Loucy (cell line): ENCODE measurements around the gene CYP27A1.

ENCODE experiments used
- CTCF ChIP-seq: fragments of 200-600 bp; sonication (generic); conservative IDR thresholded peaks from 2 replicates; pipeline ENCODE4 v1.5.1; 2014; ENCODE audit warnings: mild to moderate bottlenecking, antibody characterized with exemption, low read length
- EZH2phosphoT487 ChIP-seq: fragments of 200-600 bp; IDR thresholded peaks from 2 replicates; pipeline ENCODE4 v1.6.1; 2018; ENCODE audit warnings: antibody characterized with exemption, mild to moderate bottlenecking, moderate library complexity, borderline replicate concordance

- TF ChIP-seq CTCF (no peak), EZH2phosphoT487 (no peak)
Observed at GRCh38 chr2:218858671-218859555, 77.0 kb downstream of the CYP27A1 start.
